ENCODE data around the gene RARB. TPM values are rescaled to one million over a fixed set of nuclear protein-coding genes. Genes with fewer than 3 reads are reported as not detected.

RARB gene
- total RNA-seq, 1 donor from 2014 or later: 1.8 TPM

- no peak for TF ChIP-seq EZH2 (IDR thresholded peaks at IDR 0.05)
- no peak for TF ChIP-seq CTCF (IDR thresholded peaks at IDR 0.05)
- TF ChIP-seq EZH2phosphoT487 (IDR thresholded peaks at IDR 0.05): no peak
- Mint-ChIP-seq H3K27ac (peak overlapping the region; percentile 34), H3K27me3 (ENCODE audit: insufficient read depth, low read depth) (peaks cover 6% of the 10 kb centered on the region), H3K4me3 (no peak overlapping the region), H3K9me3 (peaks cover 7% of the 10 kb centered on the region), H3K36me3 (no peaks in the 10 kb centered on the region), H3K4me1 (peaks cover 19% of the 10 kb centered on the region)
- Histone ChIP-seq H3K79me2 (ENCODE audit: low read depth) (no peaks in the 10 kb centered on the region), H3K36me3 (no peaks in the 10 kb centered on the region), H3K27ac (no peak overlapping the region), H3K9me3 (ENCODE audit: low read depth) (no peaks in the 10 kb centered on the region), H3K4me2 (no peak overlapping the region), H3K27me3 (no peaks in the 10 kb centered on the region), H4K20me1 (ENCODE audit: low read depth) (no peaks in the 10 kb centered on the region), H3K4me1 (peaks cover 3% of the 10 kb centered on the region), H3K4me3 (no peak overlapping the region), H3F3A (ENCODE audit: low read depth) (no peaks in the 10 kb centered on the region), H2AFZ (replicated peaks) (no peak overlapping the region), H3K9ac (no peak overlapping the region)
- peak; percentile 10 for DNase-seq (ENCODE audit: low spot score)
Measured at GRCh38 chr3:25503898-25504301, 75.8 kb downstream of the RARB start.

- Histone ChIP-seq H3F3A (ENCODE audit: low read depth) (no peaks in the 10 kb centered on the region), H3K27ac (no peak overlapping the region), H4K20me1 (ENCODE audit: low read depth) (no peaks in the 10 kb centered on the region), H3K9ac (no peak overlapping the region), H3K4me1 (no peaks in the 10 kb centered on the region), H3K4me3 (no peak overlapping the region), H3K27me3 (no peaks in the 10 kb centered on the region), H2AFZ (replicated peaks) (no peak overlapping the region), H3K9me3 (ENCODE audit: low read depth) (no peaks in the 10 kb centered on the region), H3K4me2 (no peak overlapping the region), H3K79me2 (ENCODE audit: low read depth) (no peaks in the 10 kb centered on the region), H3K36me3 (no peaks in the 10 kb centered on the region)
- peaks cover 7% of the 10 kb centered on the region for H3K9me3 Mint-ChIP-seq
- peaks cover 6% of the 10 kb centered on the region for H3K27me3 Mint-ChIP-seq (ENCODE audit: insufficient read depth, low read depth)
- TF ChIP-seq EZH2phosphoT487 (IDR thresholded peaks at IDR 0.05) (no peak), CTCF (IDR thresholded peaks at IDR 0.05) (no peak), EZH2 (IDR thresholded peaks at IDR 0.05) (no peak)
- no peak overlapping the region for H3K4me3 Mint-ChIP-seq
- no peaks in the 10 kb centered on the region for H3K36me3 Mint-ChIP-seq
- no peak for DNase-seq (ENCODE audit: low spot score)
- no peak overlapping the region for H3K27ac Mint-ChIP-seq
- peaks cover 22% of the 10 kb centered on the region for H3K4me1 Mint-ChIP-seq
Measured at GRCh38 chr3:25505581-25505980, 77.5 kb downstream of the RARB start.

- H4K20me1 ChIP-seq (ENCODE audit: low read depth): no peaks in the 10 kb centered on the region
- H3K9ac ChIP-seq: no peak overlapping the region
- TF ChIP-seq CTCF (IDR thresholded peaks at IDR 0.05) (no peak), EZH2 (IDR thresholded peaks at IDR 0.05) (no peak)
- no peaks in the 10 kb centered on the region for H3F3A ChIP-seq (ENCODE audit: low read depth)
- no peaks in the 10 kb centered on the region for H3K36me3 ChIP-seq
- H3K27ac ChIP-seq: no peak overlapping the region
- H3K79me2 ChIP-seq (ENCODE audit: low read depth): no peaks in the 10 kb centered on the region
- peak overlapping the region; percentile 29 for H3K27ac Mint-ChIP-seq
- H3K4me1 Mint-ChIP-seq: peaks cover 22% of the 10 kb centered on the region
- no peak overlapping the region for H3K4me2 ChIP-seq
- H3K9me3 Mint-ChIP-seq: peaks cover 7% of the 10 kb centered on the region
- no peaks in the 10 kb centered on the region for H3K36me3 Mint-ChIP-seq
- peaks cover 4% of the 10 kb centered on the region for H3K27me3 Mint-ChIP-seq (ENCODE audit: insufficient read depth, low read depth)
- no peaks in the 10 kb centered on the region for H3K27me3 ChIP-seq
- DNase-seq (ENCODE audit: low spot score): no peak
- no peak overlapping the region for H3K4me3 ChIP-seq
- H3K4me1 ChIP-seq: no peaks in the 10 kb centered on the region
- no peak overlapping the region for H2AFZ ChIP-seq (replicated peaks)
- H3K4me3 Mint-ChIP-seq: no peak overlapping the region
- H3K9me3 ChIP-seq (ENCODE audit: low read depth): no peaks in the 10 kb centered on the region
Measured at GRCh38 chr3:25507811-25508210, 79.7 kb downstream of the RARB start.
